Prostate gland (tissue), 2 donors: ENCODE measurements around the gene VTI1B.

Source experiments
- CTCF ChIP-seq, 4 experiments: fragments of 200-600 bp in 2 of 4; fragments of 450-650 bp in 2 of 4; sonication (generic) in 2 of 4; IDR thresholded peaks; 1 replicate in 3 of 4; 2 replicates in 1 of 4; pipeline ENCODE4 v1.5.1; 2016 to 2019; ENCODE audit warnings: antibody characterized with exemption in 4 of 4, mild to moderate bottlenecking in 2 of 4, moderate library complexity in 2 of 4
- POLR2A ChIP-seq: fragments of 450-650 bp; IDR thresholded peaks from one replicate; pipeline ENCODE4 v1.6.1; 2016; ENCODE audit warnings: antibody characterized with exemption, mild to moderate bottlenecking

- no peak for TF ChIP-seq POLR2A
- no peak for TF ChIP-seq CTCF (IDR thresholded peaks at IDR 0.05)
These were observed 47.4 kb upstream of the VTI1B start for GRCh38 chr14:67721875-67722274.
